ENCODE data around the gene TUBGCP5. TPM values are rescaled to one million over a fixed set of nuclear protein-coding genes. Genes with fewer than 3 reads are reported as not detected.
"Not testable (repeated sequence)": the region's sequence is repeated elsewhere in the genome, so short reads cannot be mapped to it uniquely, and the experiment has no call there.

The TUBGCP5 gene
- total RNA-seq, 1 donor from 2014 or later = 19.1 TPM

- Mint-ChIP-seq H3K27ac (ENCODE audit: unreplicated experiment) (no peak overlapping the region), H3K4me3 (ENCODE audit: unreplicated experiment) (no peak overlapping the region), H3K9me3 (ENCODE audit: unreplicated experiment) (no peaks in the 10 kb centered on the region), H3K4me1 (ENCODE audit: unreplicated experiment) (no peaks in the 10 kb centered on the region), H3K36me3 (ENCODE audit: unreplicated experiment) (peaks cover 38% of the 10 kb centered on the region), H3K27me3 (ENCODE audit: unreplicated experiment) (no peaks in the 10 kb centered on the region)
- no peak for TF ChIP-seq CTCF (IDR thresholded peaks at IDR 0.05)
- no peak for DNase-seq (ENCODE audit: extremely low spot score, unreplicated experiment)
These were observed 17.2 kb downstream of the TUBGCP5 start for GRCh38 chr15:23022156-23022555.

DNA sequence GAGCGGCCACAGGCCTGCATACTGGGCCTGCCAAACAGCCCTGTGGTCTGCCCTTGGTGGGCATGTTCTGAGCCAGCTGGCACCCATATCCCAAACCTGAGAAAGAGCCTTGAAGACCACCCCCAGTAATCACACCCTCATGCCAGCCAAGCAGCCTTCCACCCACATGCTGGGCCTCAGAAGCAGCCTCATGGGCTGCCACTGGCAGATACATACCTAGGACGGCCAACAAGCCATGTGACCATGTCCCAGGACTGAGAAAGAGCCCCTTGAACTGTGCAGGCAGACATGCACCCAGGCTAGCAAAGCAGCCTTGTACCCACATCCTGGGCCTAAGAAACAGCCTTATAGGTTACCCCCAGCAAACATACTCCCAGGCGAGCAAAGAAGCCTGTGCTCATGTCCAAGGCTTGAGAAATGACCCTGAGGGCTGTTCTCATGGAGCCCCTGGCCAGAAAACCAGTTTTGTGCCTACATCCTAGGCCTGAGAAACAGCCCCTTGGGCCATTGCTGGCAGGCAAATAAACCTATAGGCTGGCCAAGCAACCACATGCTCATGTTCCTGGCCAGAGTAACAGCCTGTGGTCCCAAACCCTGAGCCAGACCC is 24.9 kb downstream of the TUBGCP5 start:
- no peak overlapping the region for H3K27ac Mint-ChIP-seq (ENCODE audit: unreplicated experiment)

GRCh38 chr15:23013681-23014080 is 25.7 kb downstream of the TUBGCP5 start:
- no peaks in the 10 kb centered on the region for H3K4me1 Mint-ChIP-seq (ENCODE audit: unreplicated experiment)
- H3K27ac Mint-ChIP-seq (ENCODE audit: unreplicated experiment) = no peak overlapping the region
- DNase-seq (ENCODE audit: extremely low spot score, unreplicated experiment) = no peak
- no peak for TF ChIP-seq CTCF (IDR thresholded peaks at IDR 0.05)
- H3K9me3 Mint-ChIP-seq (ENCODE audit: unreplicated experiment) = no peaks in the 10 kb centered on the region
- H3K36me3 Mint-ChIP-seq (ENCODE audit: unreplicated experiment) = peaks cover 39% of the 10 kb centered on the region
- no peaks in the 10 kb centered on the region for H3K27me3 Mint-ChIP-seq (ENCODE audit: unreplicated experiment)
- no peak overlapping the region for H3K4me3 Mint-ChIP-seq (ENCODE audit: unreplicated experiment)

More for the DNA sequence above, 24.9 kb downstream of the TUBGCP5 start:
- Mint-ChIP-seq H3K4me3 (ENCODE audit: unreplicated experiment) (no peak overlapping the region), H3K27me3 (ENCODE audit: unreplicated experiment) (no peaks in the 10 kb centered on the region), H3K36me3 (ENCODE audit: unreplicated experiment) (peaks cover 38% of the 10 kb centered on the region), H3K9me3 (ENCODE audit: unreplicated experiment) (no peaks in the 10 kb centered on the region), H3K4me1 (ENCODE audit: unreplicated experiment) (no peaks in the 10 kb centered on the region)
- DNase-seq (ENCODE audit: extremely low spot score, unreplicated experiment) = no peak
- TF ChIP-seq CTCF (IDR thresholded peaks at IDR 0.05) = no peak

DNA sequence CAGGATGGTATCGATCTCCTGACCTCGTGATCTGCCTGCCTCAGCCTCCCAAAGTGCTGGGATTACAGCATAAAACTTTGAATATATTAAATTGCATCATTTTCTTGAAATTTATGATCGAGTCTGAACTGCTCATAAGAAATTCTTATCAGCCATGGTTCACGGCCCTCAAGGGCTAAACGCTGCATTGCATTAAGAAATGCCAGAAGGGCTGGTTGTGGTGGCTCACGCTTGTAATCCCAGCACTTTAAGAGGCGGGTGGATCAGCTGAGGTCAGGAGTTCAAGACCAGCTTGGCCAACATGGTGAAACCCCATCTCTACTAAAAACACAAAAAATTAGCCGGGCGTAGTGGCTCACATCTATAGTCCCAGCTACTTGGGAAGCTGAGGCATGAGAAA is 26.8 kb downstream of the TUBGCP5 start:
- H3K9me3 Mint-ChIP-seq (ENCODE audit: unreplicated experiment); H3K4me1 Mint-ChIP-seq (ENCODE audit: unreplicated experiment); H3K27ac Mint-ChIP-seq (ENCODE audit: unreplicated experiment); H3K4me3 Mint-ChIP-seq (ENCODE audit: unreplicated experiment); H3K27me3 Mint-ChIP-seq (ENCODE audit: unreplicated experiment); DNase-seq (ENCODE audit: extremely low spot score, unreplicated experiment): not testable (repeated sequence)
- H3K36me3 Mint-ChIP-seq (ENCODE audit: unreplicated experiment) = peaks cover 40% of the 10 kb centered on the region

GRCh38 chr15:23003736-23004135 is 35.6 kb downstream of the TUBGCP5 start:
- TF ChIP-seq CTCF (IDR thresholded peaks at IDR 0.05) = no peak
- Mint-ChIP-seq H3K9me3 (ENCODE audit: unreplicated experiment) (no peaks in the 10 kb centered on the region), H3K27ac (ENCODE audit: unreplicated experiment) (no peak overlapping the region), H3K4me1 (ENCODE audit: unreplicated experiment) (no peaks in the 10 kb centered on the region), H3K36me3 (ENCODE audit: unreplicated experiment) (peaks cover 53% of the 10 kb centered on the region), H3K4me3 (ENCODE audit: unreplicated experiment) (no peak overlapping the region), H3K27me3 (ENCODE audit: unreplicated experiment) (no peaks in the 10 kb centered on the region)
- peak; percentile 38 for DNase-seq (ENCODE audit: extremely low spot score, unreplicated experiment)

GRCh38 chr15:23002920-23003319 is 36.4 kb downstream of the TUBGCP5 start:
- Mint-ChIP-seq H3K4me1 (ENCODE audit: unreplicated experiment) (no peaks in the 10 kb centered on the region), H3K9me3 (ENCODE audit: unreplicated experiment) (no peaks in the 10 kb centered on the region), H3K36me3 (ENCODE audit: unreplicated experiment) (peaks cover 50% of the 10 kb centered on the region), H3K27me3 (ENCODE audit: unreplicated experiment) (no peaks in the 10 kb centered on the region), H3K4me3 (ENCODE audit: unreplicated experiment) (no peak overlapping the region), H3K27ac (ENCODE audit: unreplicated experiment) (no peak overlapping the region)
- peak; percentile 19 for DNase-seq (ENCODE audit: extremely low spot score, unreplicated experiment)
- TF ChIP-seq CTCF (IDR thresholded peaks at IDR 0.05) = no peak

All from osteocyte (in vitro differentiated cells).